Measurements from ENCODE around the gene DEPDC7.

Gene DEPDC7

DNA sequence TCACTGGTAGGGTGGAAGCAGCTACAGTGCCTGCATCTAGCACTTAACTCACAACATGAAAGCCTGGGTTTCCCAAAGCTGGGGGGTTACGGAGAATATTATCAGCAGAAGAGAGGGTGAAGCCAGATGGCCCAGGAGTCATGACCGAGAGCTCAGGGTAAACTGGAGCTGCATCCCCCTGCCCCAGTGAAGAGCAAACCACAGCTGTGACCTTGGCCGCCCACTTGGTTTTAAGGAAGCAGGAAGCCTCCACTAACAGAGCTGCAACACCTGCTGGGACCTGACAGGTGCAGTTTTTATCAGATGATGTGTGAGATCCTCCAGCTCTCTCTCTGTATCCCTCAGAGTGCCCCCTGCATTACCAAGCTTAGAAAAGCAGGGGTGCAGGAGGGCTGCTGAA is 44.6 kb downstream of the DEPDC7 start:
- no peak for DNase-seq (ENCODE audit: low spot score)

- DNase-seq (ENCODE audit: low spot score), result no peak
Measured at GRCh38 chr11:33062137-33062536, 46.5 kb downstream of the DEPDC7 start.

DNA sequence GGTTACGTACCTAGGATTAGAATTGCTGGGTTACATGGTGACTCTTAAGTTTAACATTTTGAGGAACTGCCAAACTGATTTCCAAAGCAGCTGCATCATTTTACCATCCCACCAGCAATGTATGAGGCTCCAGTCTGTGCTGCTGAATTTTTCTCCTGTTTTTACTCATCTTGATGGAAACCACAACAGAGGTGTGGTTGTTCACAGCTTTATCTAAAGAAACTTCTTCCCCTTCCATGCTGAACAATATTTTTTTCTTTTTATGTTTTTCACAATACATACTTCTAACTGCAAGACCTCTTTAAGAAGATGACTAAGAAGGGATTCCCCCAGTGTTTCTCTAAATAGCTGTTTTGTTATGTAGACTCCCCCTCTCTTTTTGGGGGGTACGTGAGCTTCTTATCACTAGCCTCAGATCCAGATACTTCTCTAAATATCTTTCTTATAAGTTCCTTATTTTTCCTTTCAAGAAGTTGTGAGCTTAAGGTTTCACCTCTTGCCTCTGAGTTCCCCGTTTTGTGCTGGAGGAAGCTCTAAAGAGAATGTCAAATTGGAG is 47.7 kb downstream of the DEPDC7 start:
- DNase-seq (ENCODE audit: low spot score), result peak; percentile 39

DNA sequence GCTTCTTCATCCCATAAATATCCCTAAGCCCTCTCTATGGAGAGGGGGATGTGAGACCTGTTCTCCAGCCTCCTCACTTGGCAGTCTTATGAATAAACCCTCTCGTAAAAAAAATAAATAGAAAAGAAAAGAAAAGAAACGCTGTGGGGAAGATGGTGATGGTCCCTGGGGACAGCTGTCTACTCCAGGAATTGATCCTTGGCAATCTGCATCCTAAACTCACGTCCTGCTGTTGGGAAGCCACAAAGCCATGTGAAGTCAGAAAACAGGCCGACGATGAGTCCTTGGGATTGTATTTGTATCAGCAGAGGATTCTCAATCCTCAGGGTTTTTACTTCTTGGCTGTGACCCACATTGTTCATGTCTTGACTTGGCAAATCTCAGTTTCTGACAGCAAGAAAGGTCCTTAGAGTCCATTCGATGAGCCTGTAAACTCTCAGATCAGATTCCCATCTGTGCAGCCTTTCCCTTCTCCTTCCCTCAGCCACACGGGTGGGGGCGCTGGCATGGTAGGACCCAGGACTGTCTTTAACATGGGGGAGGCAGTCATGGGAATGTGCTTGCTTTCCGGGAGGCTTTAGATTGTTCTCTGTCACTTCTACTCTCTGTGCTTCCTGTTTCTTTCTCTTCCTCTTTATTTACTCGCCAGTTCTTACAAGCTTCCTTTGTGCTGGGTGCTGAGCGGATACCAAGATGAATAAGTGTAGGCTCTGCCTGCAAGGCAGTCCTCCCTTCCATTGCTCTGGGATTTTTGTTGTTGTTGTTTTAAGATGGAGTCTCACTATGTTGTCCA is 48.6 kb downstream of the DEPDC7 start:
- DNase-seq (ENCODE audit: low spot score), result no peak

GRCh38 chr11:33064866-33065265 is 49.2 kb downstream of the DEPDC7 start:
- DNase-seq (ENCODE audit: low spot score), result no peak

DNA sequence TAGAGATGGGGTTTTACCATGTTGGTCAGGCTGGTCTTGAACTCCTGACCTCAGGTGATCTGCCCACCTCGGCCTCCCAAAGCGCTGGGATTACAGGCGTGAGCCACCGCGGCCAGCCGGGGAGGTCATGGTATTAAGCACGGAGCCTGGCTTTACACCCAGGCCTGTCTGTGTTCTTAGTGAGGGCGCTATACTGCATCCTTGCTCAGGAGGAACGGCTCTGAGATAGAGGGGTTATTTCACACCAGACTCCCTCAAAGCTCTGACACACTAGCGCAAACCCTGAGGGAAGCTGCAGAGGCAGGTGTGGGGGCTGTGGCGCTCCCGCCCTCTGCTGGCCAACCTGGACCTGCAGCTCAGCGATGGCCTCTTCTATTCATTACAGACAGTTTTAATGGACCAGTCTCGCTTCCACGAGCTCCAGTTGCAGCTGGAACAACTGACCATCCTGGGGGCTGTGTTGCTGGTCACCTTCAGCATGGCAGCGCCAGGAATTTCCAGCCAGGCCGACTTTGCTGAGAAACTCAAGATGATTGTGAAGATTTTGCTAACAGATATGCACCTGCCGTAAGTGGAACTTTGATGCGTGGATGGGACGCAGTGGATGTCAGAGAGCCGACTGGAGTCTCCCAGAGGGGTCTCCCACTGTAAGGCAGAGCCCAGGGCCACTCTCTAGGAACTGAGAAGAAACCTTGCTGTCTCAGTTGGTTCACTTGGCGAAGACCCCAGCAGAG is 49.9 kb downstream of the DEPDC7 start:
- peak; percentile 81 for DNase-seq (ENCODE audit: low spot score)

GRCh38 chr11:33067294-33067693 is 51.6 kb downstream of the DEPDC7 start:
- no peak for DNase-seq (ENCODE audit: low spot score)

DNA sequence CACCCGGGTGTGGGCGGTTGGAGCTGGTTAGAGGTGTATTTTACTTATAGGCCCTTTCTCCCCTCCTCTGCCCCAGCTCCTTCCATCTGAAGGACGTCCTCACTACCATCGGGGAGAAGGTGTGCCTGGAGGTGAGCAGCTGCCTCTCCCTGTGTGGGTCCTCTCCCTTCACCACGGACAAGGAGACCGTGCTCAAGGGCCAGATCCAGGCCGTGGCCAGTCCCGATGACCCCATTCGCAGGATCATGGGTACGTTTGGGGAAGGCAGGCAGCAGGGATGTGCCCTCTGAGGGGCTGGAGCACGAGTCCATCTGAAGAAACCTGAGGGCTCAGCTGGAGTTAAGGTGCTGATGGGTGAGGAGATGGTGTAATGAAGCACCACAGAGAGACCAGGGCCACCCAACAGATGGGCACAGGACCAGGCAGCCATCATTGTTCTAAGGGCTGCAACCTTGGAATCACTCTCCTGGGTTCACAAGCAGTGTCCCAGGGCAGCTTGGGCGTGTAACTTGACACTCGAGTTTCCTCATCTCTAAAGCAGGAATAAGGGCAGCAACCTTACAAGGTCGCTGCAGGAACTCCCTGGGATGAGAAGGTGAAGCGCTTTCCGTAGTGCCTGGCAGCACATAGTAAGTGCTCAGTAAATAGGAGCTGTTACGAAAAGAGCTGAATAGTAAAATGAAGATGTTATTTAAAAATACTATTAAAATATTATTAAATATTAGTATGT is 53.1 kb downstream of the DEPDC7 start:
- no peak for DNase-seq (ENCODE audit: low spot score)

GRCh38 chr11:33072465-33072864 is 56.8 kb downstream of the DEPDC7 start:
- DNase-seq (ENCODE audit: low spot score), result no peak

All from GM03348 (cell line).